ENCODE data around the gene SMG6.

GRCh38 chr17:2125013-2125535 lies 178.5 kb downstream of the SMG6 start:
- TF ChIP-seq CTCF (IDR thresholded peaks at IDR 0.05), result no peak
- no peak for TF ChIP-seq POLR2A (IDR thresholded peaks at IDR 0.05)
